Aorta (tissue), 5 donors: ENCODE measurements around the gene ZNF593. TPM values are rescaled to one million over a fixed set of nuclear protein-coding genes. Genes with fewer than 3 reads are reported as not detected.
A peak's percentile ranks its signal among the peaks of the same experiment; 100 is the strongest.

ENCODE experiments used
- ATAC-seq: fragments of 200-7000 bp; cut with Tn5 transposase; one replicate; pipeline ENCODE4 v1.9.1; 2022; ENCODE audit warnings: moderate library complexity; ENCODE audit not compliant: low FRiP score
- DNase-seq, 2 donors: peaks; one replicate each; pipeline ENCODE4 v3.0.0-alpha.2; 2020
- H3K27ac ChIP-seq, 2 donors: one replicate each; pipeline ENCODE4 v1.5.1; 2013; ENCODE audit warnings: low read length in 2 of 2, mild to moderate bottlenecking in 2 of 2, moderate library complexity in 2 of 2, control low read depth in 1 of 2, inconsistent platforms in 1 of 2, low read depth in 1 of 2
- H3K27me3 ChIP-seq, 2 donors: one replicate each; pipeline ENCODE4 v1.6.1; 2013; ENCODE audit warnings: control low read depth in 1 of 2, low read length in 1 of 2, mild to moderate bottlenecking in 1 of 2, moderate library complexity in 1 of 2; ENCODE audit not compliant: insufficient read depth in 2 of 2, control insufficient read depth in 1 of 2
- H3K36me3 ChIP-seq, 2 donors: one replicate each; pipeline ENCODE4 v1.6.1; 2013; ENCODE audit warnings: control low read depth in 1 of 2, low read length in 1 of 2, mild to moderate bottlenecking in 1 of 2; ENCODE audit not compliant: insufficient read depth in 2 of 2, control insufficient read depth in 1 of 2
- H3K4me1 ChIP-seq, 2 donors: one replicate each; pipeline ENCODE4 v1.6.1; 2013; ENCODE audit warnings: low read length in 2 of 2, control low read depth in 1 of 2, mild to moderate bottlenecking in 1 of 2, moderate library complexity in 1 of 2; ENCODE audit not compliant: insufficient read depth in 2 of 2, control insufficient read depth in 1 of 2
- H3K4me3 ChIP-seq, 2 donors: one replicate each; pipeline ENCODE4 v1.5.1; 2013; ENCODE audit warnings: low read length in 2 of 2, control low read depth in 1 of 2, mild to moderate bottlenecking in 1 of 2
- H3K9me3 ChIP-seq: one replicate; pipeline ENCODE4 v1.6.1; 2013; ENCODE audit warnings: mild to moderate bottlenecking, low read length; ENCODE audit not compliant: control insufficient read depth
- WGBS, 2 donors: extraction: QIAGEN DNeasy Blood & Tissue Kit; methylation state at CpG; one replicate each; pipeline ENCODE4 v1.1.7; 2013; 5-methylcytosine and 5-hydroxymethylcytosine counted together
- intact Hi-C, 2 donors: fragments of 100-400 bp; cut with DNase I; formaldehyde crosslinking; loops; one replicate each; pipeline versions ENCODE4 v1.14.2 to v1.15.0; 2022
- polyA plus RNA-seq, 2 donors: library from polyadenylated mRNA; stranded (reverse); fragments of 200-250 nt; gene quantifications; one replicate each; pipeline ENCODE4 v1.2.3, GENCODE V29; 2013
- total RNA-seq, 2 donors: library from RNA; stranded (reverse); fragmentation: NEBNext Ultra II Directional; extraction: Animal tissue kit (Norgen Biotek cat#: 25700); gene quantifications; one replicate each; pipeline ENCODE4 v1.2.1, GENCODE V29; 2021
- donor health status: healthy with polysubstance abuse.
- donor health status: Bipolar disorder and iron deficiency.
- donor health status: DM: no; HTN: no; CAD: no.
- donor health status: DM: no; HTN: no; CAD: no.
- donor health status: DM: yes; HTN: yes; CAD: no.

The ZNF593 gene
- total and polyA plus RNA-seq, 4 donors = 13.4 to 48.6 (median 23.9) TPM

- DNase-seq (peak in 1 of 2 donors; percentile 38), ATAC-seq (no peak)
- intact Hi-C loops = no loop called here
- H3K4me1 ChIP-seq = no peaks in the 10 kb centered on the region
- H3K27ac ChIP-seq = no peak overlapping the region
- no peaks in the 10 kb centered on the region for H3K27me3 ChIP-seq
- no peaks in the 10 kb centered on the region for H3K36me3 ChIP-seq
- no peaks in the 10 kb centered on the region for H3K9me3 ChIP-seq
- WGBS, 2 donors = 90 to 95% methylated on average over 5 of the region's 5 CpGs
- no peak overlapping the region for H3K4me3 ChIP-seq
These were observed 11.3 kb upstream of the ZNF593 start for GRCh38 chr1:26158271-26158907.

GRCh38 chr1:26158908-26159742, 10.6 kb upstream of the ZNF593 start, which contains the start of gene FAM110D:
TSS of gene FAM110D (plus strand) at chr1:26159079. CDS start at chr1:26161292, 2,213 bp downstream.
- DNase-seq (peak in 1 of 2 donors; percentile 17), ATAC-seq (no peak)
- no peaks in the 10 kb centered on the region for H3K4me1 ChIP-seq

GRCh38 chr1:26159743-26160039, 10.0 kb upstream of the ZNF593 start:
- Histone ChIP-seq H3K27me3 (no peaks in the 10 kb centered on the region), H3K4me3 (no peak overlapping the region), H3K27ac (no peak overlapping the region), H3K9me3 (no peaks in the 10 kb centered on the region), H3K36me3 (no peaks in the 10 kb centered on the region), H3K4me1 (no peaks in the 10 kb centered on the region)
- intact Hi-C loops = loop anchor here (5.0 kb wide), 2 partner anchors 52 to 122 kb away; no protein-coding TSS in a partner anchor
- DNase-seq (no peak), ATAC-seq (no peak)
- WGBS, 2 donors = 83 to 87% methylated on average over 4 of the region's 4 CpGs

More at GRCh38 chr1:26158908-26159742, 10.6 kb upstream of the ZNF593 start, which contains the start of gene FAM110D:
- Histone ChIP-seq H3K27ac (no peak within 1 kb of the TSS), H3K4me3 (no peak within 1 kb of the TSS), H3K27me3 (no peaks in the 10 kb centered on the region), H3K9me3 (no peaks in the 10 kb centered on the region), H3K36me3 (no peaks in the 10 kb centered on the region)
- intact Hi-C loops = no loop called here
- 54 to 55% methylated on average over 6 of the region's 6 CpGs for WGBS, 2 donors

GRCh38 chr1:26160527-26161414, 8.9 kb upstream of the ZNF593 start:
- intact Hi-C loops = loop anchor here (5.0 kb wide), 2 partner anchors 53 to 123 kb away; no protein-coding TSS in a partner anchor
- ATAC-seq = no peak
- no peaks in the 10 kb centered on the region for H3K27me3 ChIP-seq
- H3K4me3 ChIP-seq = peak overlapping the region in 1 of 2 donors; percentile 49
- WGBS, 2 donors = 60 to 61% methylated on average over 18 of the region's 18 CpGs
- H3K36me3 ChIP-seq = no peaks in the 10 kb centered on the region
- H3K9me3 ChIP-seq = no peaks in the 10 kb centered on the region
- DNase-seq = peak; percentile 34 to 62
- H3K4me1 ChIP-seq = no peaks in the 10 kb centered on the region
- H3K27ac ChIP-seq = no peak overlapping the region

GRCh38 chr1:26161415-26162219, 8.1 kb upstream of the ZNF593 start:
- no peaks in the 10 kb centered on the region for H3K36me3 ChIP-seq
- peak overlapping the region; percentile 46 to 49 for H3K4me3 ChIP-seq
- no peaks in the 10 kb centered on the region for H3K9me3 ChIP-seq
- intact Hi-C loops = loop anchor here (5.0 kb wide), 2 partner anchors 54 to 124 kb away; no protein-coding TSS in a partner anchor
- DNase-seq (peak; percentile 65 to 89), ATAC-seq (peak; percentile 61)
- H3K27me3 ChIP-seq = no peaks in the 10 kb centered on the region
- no peaks in the 10 kb centered on the region for H3K4me1 ChIP-seq
- 3 to 4% methylated on average over 53 to 98 of the region's 98 CpGs for WGBS, 2 donors
- no peak overlapping the region for H3K27ac ChIP-seq

- ATAC-seq (no peak), DNase-seq (no peak)
- H3K4me1 ChIP-seq = no peaks in the 10 kb centered on the region
- H3K4me3 ChIP-seq = peak overlapping the region; percentile 46 to 49
- H3K27me3 ChIP-seq = no peaks in the 10 kb centered on the region
- H3K27ac ChIP-seq = no peak overlapping the region
- H3K9me3 ChIP-seq = no peaks in the 10 kb centered on the region
- WGBS, 2 donors = 38 to 48% methylated on average over 21 of the region's 21 CpGs
- intact Hi-C loops = loop anchor here (5.0 kb wide), 2 partner anchors 55 to 125 kb away; no protein-coding TSS in a partner anchor
- no peaks in the 10 kb centered on the region for H3K36me3 ChIP-seq
These were observed 7.4 kb upstream of the ZNF593 start for GRCh38 chr1:26162220-26162709.

GRCh38 chr1:26163684-26164035, 6.0 kb upstream of the ZNF593 start:
- no peak overlapping the region for H3K4me3 ChIP-seq
- H3K9me3 ChIP-seq = no peaks in the 10 kb centered on the region
- no peak overlapping the region for H3K27ac ChIP-seq
- H3K27me3 ChIP-seq = no peaks in the 10 kb centered on the region
- WGBS, 2 donors = 62 to 68% methylated on average over 9 of the region's 9 CpGs
- no peak for ATAC-seq
- no peak for DNase-seq
- no peaks in the 10 kb centered on the region for H3K36me3 ChIP-seq
- intact Hi-C loops = loop anchor here (5.0 kb wide), 2 partner anchors 56 to 126 kb away; no protein-coding TSS in a partner anchor
- H3K4me1 ChIP-seq = no peaks in the 10 kb centered on the region
